ENCODE results near the gene GPATCH2L. TPM values are rescaled to one million over a fixed set of nuclear protein-coding genes. Genes with fewer than 3 reads are reported as not detected.

Gene GPATCH2L
- total and polyA plus RNA-seq, 2 donors (not counting 1 experiment from before 2014, with no cell fraction given) = 17.4 to 82.7 TPM

- ATAC-seq (ENCODE audit: low read depth) (no peak), DNase-seq (no peak)
- Mint-ChIP-seq H3K4me1 (no peaks in the 10 kb centered on the region), H3K27ac (no peak overlapping the region), H3K4me3 (no peak overlapping the region), H3K27me3 (peaks cover 70% of the 10 kb centered on the region), H3K9me3 (ENCODE audit: insufficient read depth) (no peaks in the 10 kb centered on the region)
- TF ChIP-seq EZH2 (IDR thresholded peaks at IDR 0.05; ENCODE audit: borderline replicate concordance, insufficient read depth, low read depth, low read length, poor library complexity, severe bottlenecking) (no peak), CTCF (IDR thresholded peaks at IDR 0.05) (no peak)
- H3K4me2 ChIP-seq (replicated peaks; ENCODE audit: low read depth, low read length, poor library complexity, severe bottlenecking) = no peak overlapping the region
- intact Hi-C loops (cut with micrococcal nuclease) = no loop called here
- no peaks in the 10 kb centered on the region for H4K20me1 ChIP-seq (ENCODE audit: control insufficient read depth, insufficient read depth, low read length, poor library complexity, severe bottlenecking)
- CTCF ChIA-PET = interaction anchor here (0.8 kb wide), 1 partner anchor 210 kb away, joined by 3 read pairs; no protein-coding TSS in a partner anchor
- H3K9me3 ChIP-seq (ENCODE audit: control extremely low read depth in 1 of 3, control insufficient read depth in 2 of 3, insufficient read depth in 1 of 3, low read length in 2 of 3) = no peaks in the 10 kb centered on the region
- no peak overlapping the region for H3K9ac ChIP-seq (ENCODE audit: low read length)
- H3K4me1 ChIP-seq (ENCODE audit: control insufficient read depth in 2 of 2, insufficient read depth in 2 of 2, low read length in 2 of 2) = no peaks in the 10 kb centered on the region
- no peaks in the 10 kb centered on the region for H3K79me2 ChIP-seq (ENCODE audit: control insufficient read depth, insufficient read depth, low read length)
- 24% methylated on average over 18 of the region's 30 CpGs for WGBS (ENCODE audit: insufficient coverage)
- H3K27ac ChIP-seq (ENCODE audit: low read length in 2 of 2) = no peak overlapping the region
- POLR2A ChIA-PET = no interaction called here
- no peak overlapping the region for H2AFZ ChIP-seq (ENCODE audit: insufficient read depth, low read depth, low read length, poor library complexity, severe bottlenecking)
- peaks cover 0 to 37% (median 5%) of the 10 kb centered on the region in 4 experiments for H3K27me3 ChIP-seq (replicated peaks in 1 of 4; ENCODE audit: control extremely low read depth in 1 of 4, control insufficient read depth in 3 of 4, insufficient read depth in 4 of 4, low read length in 3 of 4)
- H3K4me3 ChIP-seq (ENCODE audit: control extremely low read depth in 1 of 5, extremely low read depth in 1 of 5, insufficient read depth in 1 of 5, low read depth in 2 of 5, low read length in 4 of 5) = no peak overlapping the region
- no peaks in the 10 kb centered on the region for H3K36me3 ChIP-seq (replicated peaks in 1 of 2; ENCODE audit: control extremely low read depth in 1 of 2, control insufficient read depth in 1 of 2, extremely low read depth in 1 of 2, insufficient read depth in 2 of 2, low read length in 1 of 2)
These were observed 20.4 kb upstream of the GPATCH2L start for GRCh38 chr14:76131071-76131965.

- Histone ChIP-seq H3K4me2 (replicated peaks; ENCODE audit: low read depth, low read length, poor library complexity, severe bottlenecking) (no peak overlapping the region), H3K9ac (ENCODE audit: low read length) (no peak overlapping the region), H3K36me3 (replicated peaks in 1 of 2; ENCODE audit: control extremely low read depth in 1 of 2, control insufficient read depth in 1 of 2, extremely low read depth in 1 of 2, insufficient read depth in 2 of 2, low read length in 1 of 2) (no peaks in the 10 kb centered on the region), H3K27ac (ENCODE audit: low read length in 2 of 2) (no peak overlapping the region), H3K4me1 (ENCODE audit: control insufficient read depth in 2 of 2, insufficient read depth in 2 of 2, low read length in 2 of 2) (no peaks in the 10 kb centered on the region), H3K79me2 (ENCODE audit: control insufficient read depth, insufficient read depth, low read length) (no peaks in the 10 kb centered on the region), H3K9me3 (ENCODE audit: control extremely low read depth in 1 of 3, control insufficient read depth in 2 of 3, insufficient read depth in 1 of 3, low read length in 2 of 3) (no peaks in the 10 kb centered on the region), H2AFZ (ENCODE audit: insufficient read depth, low read depth, low read length, poor library complexity, severe bottlenecking) (no peak overlapping the region), H4K20me1 (ENCODE audit: control insufficient read depth, insufficient read depth, low read length, poor library complexity, severe bottlenecking) (no peaks in the 10 kb centered on the region), H3K27me3 (replicated peaks in 1 of 4; ENCODE audit: control extremely low read depth in 1 of 4, control insufficient read depth in 3 of 4, insufficient read depth in 4 of 4, low read length in 3 of 4) (peaks cover 0 to 51% (median 16%) of the 10 kb centered on the region in 4 experiments), H3K4me3 (ENCODE audit: control extremely low read depth in 1 of 5, extremely low read depth in 1 of 5, insufficient read depth in 1 of 5, low read depth in 2 of 5, low read length in 4 of 5) (no peak overlapping the region)
- H3K9me3 Mint-ChIP-seq (ENCODE audit: insufficient read depth) = no peaks in the 10 kb centered on the region
- H3K27me3 Mint-ChIP-seq = peaks cover 69% of the 10 kb centered on the region
- POLR2A ChIA-PET = no interaction called here
- H3K4me3 Mint-ChIP-seq = no peak overlapping the region
- CTCF ChIA-PET = no interaction called here
- TF ChIP-seq EZH2 (IDR thresholded peaks at IDR 0.05; ENCODE audit: borderline replicate concordance, insufficient read depth, low read depth, low read length, poor library complexity, severe bottlenecking) (no peak), CTCF (IDR thresholded peaks at IDR 0.05) (no peak)
- peaks cover 2% of the 10 kb centered on the region for H3K4me1 Mint-ChIP-seq
- H3K27ac Mint-ChIP-seq = no peak overlapping the region
- 24% methylated on average over 3 of the region's 4 CpGs for WGBS (ENCODE audit: insufficient coverage)
- intact Hi-C loops (cut with micrococcal nuclease) = no loop called here
- DNase-seq = no peak
- no peak for ATAC-seq (ENCODE audit: low read depth)
These were observed 18.6 kb upstream of the GPATCH2L start for GRCh38 chr14:76133103-76133502.

All from B cell (primary cell).